Testis (tissue), 3 donors: Measurements from ENCODE around the gene NRARP. TPM values are rescaled to one million over a fixed set of nuclear protein-coding genes. Genes with fewer than 3 reads are reported as not detected.
"Not testable (repeated sequence)": the region's sequence is repeated elsewhere in the genome, so short reads cannot be mapped to it uniquely, and the experiment has no call there.

Source experiments
- DNase-seq: peaks from one replicate; pipeline ENCODE4 v3.0.0-alpha.2; 2019
- H3K27ac ChIP-seq, 2 donors: fragments of 200-600 bp; sonication (generic); one replicate each; pipeline ENCODE4 v1.5.1; 2019
- H3K27me3 ChIP-seq: fragments of 200-600 bp; sonication (generic); one replicate; pipeline ENCODE4 v1.5.1; 2019
- H3K36me3 ChIP-seq: fragments of 200-600 bp; sonication (generic); one replicate; pipeline ENCODE4 v1.5.1; 2017; ENCODE audit warnings: low read depth; ENCODE audit errors: missing control alignments
- H3K4me1 ChIP-seq: fragments of 200-600 bp; sonication (generic); one replicate; pipeline ENCODE4 v1.5.1; 2019
- H3K4me3 ChIP-seq, 2 donors: fragments of 200-600 bp; sonication (generic); one replicate each; pipeline ENCODE4 v1.5.1; 2017 to 2019
- H3K9me3 ChIP-seq: fragments of 200-600 bp; sonication (generic); one replicate; pipeline ENCODE4 v1.5.1; 2017
- POLR2A ChIP-seq: fragments of 450-650 bp; IDR thresholded peaks from one replicate; pipeline ENCODE4 v1.6.1; 2017; ENCODE audit warnings: antibody characterized with exemption, mild to moderate bottlenecking, moderate library complexity
- WGBS, 2 donors: methylation state at CpG; one replicate each; pipeline ENCODE4 v1.1.5; 2018; 5-methylcytosine and 5-hydroxymethylcytosine counted together
- intact Hi-C: fragments of 100-400 bp; cut with DNase I; formaldehyde crosslinking; loops from one replicate; pipeline ENCODE4 v1.15.1; 2023; ENCODE audit warnings: low total_unique reads
- polyA plus RNA-seq: library from polyadenylated mRNA; stranded (reverse); fragments of 350-450 nt; fragmentation: Illumina TruSeq; extraction: RNeasy Lipid Tissue Mini Kit (QIAGEN cat#74804); gene quantifications from one replicate; pipeline ENCODE4 v1.2.3, GENCODE V29; 2014; ENCODE audit warnings: low read depth, low replicate concordance; ENCODE audit not compliant: insufficient read depth
- total RNA-seq, 2 donors: library from RNA; depleted of rRNA; stranded (reverse); fragments of >200 nt; gene quantifications; one replicate each; pipeline ENCODE4 v1.2.3, GENCODE V29; 2016
- TF ChIP-seq, protein P1 (sequence below), 3 experiments: fragments of 450-650 bp in 2 of 3; fragments of 200-600 bp in 1 of 3; sonication (generic) in 1 of 3; IDR thresholded peaks; one replicate each; pipeline ENCODE4 v1.5.1; 2016 to 2019; ENCODE audit warnings: antibody characterized with exemption in 3 of 3, mild to moderate bottlenecking in 2 of 3, moderate library complexity in 1 of 3

Gene NRARP
- total and polyA plus RNA-seq, 3 donors from 2014 or later = 5.2 to 40.6 (median 14.4) TPM

DNA sequence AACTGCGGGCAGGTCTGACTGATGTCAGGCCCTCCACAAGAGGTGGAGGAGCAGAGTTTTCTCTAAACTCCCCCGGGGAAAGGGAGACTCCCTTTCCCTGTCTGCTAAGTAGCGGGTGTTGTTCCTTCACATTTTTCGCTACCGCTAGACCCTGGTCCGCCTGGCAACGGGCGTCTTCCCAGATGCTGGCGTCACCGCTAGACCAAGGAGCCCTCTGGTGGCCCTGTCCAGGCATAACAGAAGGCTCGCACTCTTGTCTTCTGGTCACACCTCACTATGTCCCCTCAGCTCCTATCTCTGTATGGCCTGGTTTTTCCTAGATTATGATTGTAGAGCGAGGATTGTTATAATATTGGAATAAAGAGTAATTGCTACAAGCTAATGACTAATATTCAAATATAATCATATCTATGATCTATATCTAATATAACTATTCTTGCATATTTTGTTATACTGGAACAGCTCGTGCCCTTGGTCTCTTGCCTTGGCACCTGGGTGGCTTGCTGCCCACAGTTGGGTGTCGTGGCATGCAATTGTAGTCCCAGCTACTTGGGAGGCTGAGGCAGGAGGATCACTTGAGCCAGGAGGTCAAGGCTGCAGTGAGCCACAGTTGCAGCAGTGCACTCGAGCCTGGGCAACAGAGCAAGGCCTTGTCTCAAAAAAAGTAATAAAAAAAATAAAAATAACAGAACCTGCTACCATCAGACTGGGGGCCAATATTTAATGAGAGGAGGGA, 39.7 kb downstream of the NRARP start:
- H3K9me3 ChIP-seq, H3K4me1 ChIP-seq, H3K27me3 ChIP-seq, H3K27ac ChIP-seq, H3K4me3 ChIP-seq, DNase-seq, H3K36me3 ChIP-seq, intact Hi-C loops: not testable (repeated sequence)
- TF ChIP-seq, protein P1, sequence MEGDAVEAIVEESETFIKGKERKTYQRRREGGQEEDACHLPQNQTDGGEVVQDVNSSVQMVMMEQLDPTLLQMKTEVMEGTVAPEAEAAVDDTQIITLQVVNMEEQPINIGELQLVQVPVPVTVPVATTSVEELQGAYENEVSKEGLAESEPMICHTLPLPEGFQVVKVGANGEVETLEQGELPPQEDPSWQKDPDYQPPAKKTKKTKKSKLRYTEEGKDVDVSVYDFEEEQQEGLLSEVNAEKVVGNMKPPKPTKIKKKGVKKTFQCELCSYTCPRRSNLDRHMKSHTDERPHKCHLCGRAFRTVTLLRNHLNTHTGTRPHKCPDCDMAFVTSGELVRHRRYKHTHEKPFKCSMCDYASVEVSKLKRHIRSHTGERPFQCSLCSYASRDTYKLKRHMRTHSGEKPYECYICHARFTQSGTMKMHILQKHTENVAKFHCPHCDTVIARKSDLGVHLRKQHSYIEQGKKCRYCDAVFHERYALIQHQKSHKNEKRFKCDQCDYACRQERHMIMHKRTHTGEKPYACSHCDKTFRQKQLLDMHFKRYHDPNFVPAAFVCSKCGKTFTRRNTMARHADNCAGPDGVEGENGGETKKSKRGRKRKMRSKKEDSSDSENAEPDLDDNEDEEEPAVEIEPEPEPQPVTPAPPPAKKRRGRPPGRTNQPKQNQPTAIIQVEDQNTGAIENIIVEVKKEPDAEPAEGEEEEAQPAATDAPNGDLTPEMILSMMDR (IDR thresholded peaks at IDR 0.05) = peak; percentile 10 to 34 (median 19)
- 35 to 54% methylated on average over 14 to 15 of the region's 15 CpGs for WGBS, 2 donors

GRCh38 chr9:137256856-137257255, 45.2 kb downstream of the NRARP start:
- Histone ChIP-seq H3K4me3 (no peak overlapping the region), H3K9me3 (no peaks in the 10 kb centered on the region), H3K36me3 (no peaks in the 10 kb centered on the region), H3K27ac (no peak overlapping the region), H3K4me1 (peaks cover 29% of the 10 kb centered on the region), H3K27me3 (no peaks in the 10 kb centered on the region)
- TF ChIP-seq, protein P1 (IDR thresholded peaks at IDR 0.05) = no peak
- WGBS, 2 donors = 84 to 87% methylated on average over 8 to 15 of the region's 15 CpGs
- intact Hi-C loops = no loop called here
- DNase-seq = no peak

GRCh38 chr9:137256362-137256761, 45.7 kb downstream of the NRARP start:
- Histone ChIP-seq H3K9me3 (no peaks in the 10 kb centered on the region), H3K4me1 (peaks cover 30% of the 10 kb centered on the region), H3K27me3 (no peaks in the 10 kb centered on the region), H3K4me3 (no peak overlapping the region), H3K27ac (no peak overlapping the region), H3K36me3 (no peaks in the 10 kb centered on the region)
- WGBS, 2 donors = 51 to 71% methylated on average over 12 to 15 of the region's 15 CpGs
- intact Hi-C loops = no loop called here
- DNase-seq = no peak
- TF ChIP-seq POLR2A = no peak
- TF ChIP-seq, protein P1 (IDR thresholded peaks at IDR 0.05) = no peak

DNA sequence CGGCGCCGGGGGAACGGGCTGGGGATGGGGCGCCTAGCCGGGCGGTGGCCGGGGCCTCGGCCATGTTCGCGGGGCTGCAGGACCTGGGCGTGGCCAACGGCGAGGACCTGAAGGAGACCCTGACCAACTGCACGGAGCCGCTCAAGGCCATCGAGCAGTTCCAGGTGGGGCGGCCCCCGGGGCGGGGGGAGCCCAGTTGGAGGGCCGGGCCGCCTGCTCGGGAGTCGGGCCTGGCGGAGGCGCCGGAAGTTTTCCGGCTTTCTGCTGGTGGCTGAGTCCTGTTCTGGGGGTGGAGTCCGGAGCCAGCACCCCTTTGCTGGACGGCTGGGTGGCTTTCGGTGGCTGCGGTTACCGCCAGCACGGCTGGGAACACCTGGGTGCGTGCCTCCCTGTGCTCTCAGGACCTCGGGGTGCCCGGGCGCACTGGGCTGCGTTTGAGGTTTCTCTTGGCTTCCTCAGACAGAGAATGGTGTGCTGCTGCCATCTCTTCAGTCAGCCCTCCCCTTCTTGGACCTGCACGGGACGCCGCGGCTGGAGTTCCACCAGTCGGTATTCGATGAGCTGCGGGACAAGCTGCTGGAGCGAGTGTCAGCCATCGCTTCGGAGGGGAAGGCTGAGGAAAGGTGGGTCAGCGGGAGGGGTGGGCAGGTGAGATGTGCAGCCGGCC, 46.5 kb downstream of the NRARP start:
- TF ChIP-seq, protein P1 (IDR thresholded peaks at IDR 0.05) = no peak
- TF ChIP-seq POLR2A = no peak
- WGBS, 2 donors = 3 to 4% methylated on average over 18 to 34 of the region's 51 CpGs
- no peaks in the 10 kb centered on the region for H3K9me3 ChIP-seq
- no peaks in the 10 kb centered on the region for H3K36me3 ChIP-seq
- intact Hi-C loops = no loop called here
- no peaks in the 10 kb centered on the region for H3K27me3 ChIP-seq
- DNase-seq = peak; percentile 59
- H3K4me1 ChIP-seq = peaks cover 38% of the 10 kb centered on the region
- peak overlapping the region; percentile 55 to 88 for H3K27ac ChIP-seq
- H3K4me3 ChIP-seq = peak overlapping the region; percentile 97 to 98
